Ecto neural progenitor cell (in vitro differentiated cells): ENCODE measurements around the gene CAPN14.
"Not testable (repeated sequence)": the region's sequence is repeated elsewhere in the genome, so short reads cannot be mapped to it uniquely, and the experiment has no call there.

Source experiments
- DNase-seq: peaks from one replicate; pipeline ENCODE4 v3.0.0-alpha.2; 2018; ENCODE audit warnings: low spot score

The CAPN14 gene

GRCh38 chr2:31196622-31197021 is 20.7 kb downstream of the CAPN14 start:
- DNase-seq, result peak; percentile 4

- DNase-seq, result peak; percentile 15
Measured at GRCh38 chr2:31193806-31194205, 23.5 kb downstream of the CAPN14 start.

- peak; percentile 51 for DNase-seq
Measured at GRCh38 chr2:31192851-31193392, 24.4 kb downstream of the CAPN14 start.

- DNase-seq, result peak; percentile 22
Measured at GRCh38 chr2:31192396-31192795, 24.9 kb downstream of the CAPN14 start.

- peak; percentile 27 for DNase-seq
Measured at GRCh38 chr2:31191931-31192330, 25.4 kb downstream of the CAPN14 start.

GRCh38 chr2:31190188-31190587 is 27.1 kb downstream of the CAPN14 start:
- no peak for DNase-seq

GRCh38 chr2:31189141-31189540 is 28.2 kb downstream of the CAPN14 start:
- peak; percentile 19 for DNase-seq

- peak; percentile 9 for DNase-seq
Measured at GRCh38 chr2:31188131-31188530, 29.2 kb downstream of the CAPN14 start.

- DNase-seq, result peak; percentile 1
Measured at GRCh38 chr2:31187166-31187565, 30.1 kb downstream of the CAPN14 start.

- not testable (repeated sequence) for DNase-seq
Measured at GRCh38 chr2:31183973-31184372, 33.3 kb downstream of the CAPN14 start.

GRCh38 chr2:31176742-31177141 is 40.6 kb downstream of the CAPN14 start:
- DNase-seq, result no peak

- DNase-seq, result no peak
Measured at GRCh38 chr2:31171142-31171541, 46.2 kb downstream of the CAPN14 start.

GRCh38 chr2:31170071-31170698 is 47.1 kb downstream of the CAPN14 start:
- DNase-seq, result peak; percentile 72

GRCh38 chr2:31168291-31168690 is 49.0 kb downstream of the CAPN14 start:
- DNase-seq, result no peak

GRCh38 chr2:31166925-31167324 is 50.4 kb downstream of the CAPN14 start:
- no peak for DNase-seq

- no peak for DNase-seq
Measured at GRCh38 chr2:31163011-31163539, 54.2 kb downstream of the CAPN14 start.

GRCh38 chr2:31161637-31162036 is 55.7 kb downstream of the CAPN14 start:
- no peak for DNase-seq

- DNase-seq, result no peak
Measured at GRCh38 chr2:31151501-31151900, 65.8 kb downstream of the CAPN14 start.

GRCh38 chr2:31150120-31150670 is 67.1 kb downstream of the CAPN14 start:
- no peak for DNase-seq

- DNase-seq, result no peak
Measured at GRCh38 chr2:31148514-31148913, 68.8 kb downstream of the CAPN14 start.

- no peak for DNase-seq
Measured at GRCh38 chr2:31147645-31148044, 69.7 kb downstream of the CAPN14 start.

GRCh38 chr2:31142110-31142509 is 75.2 kb downstream of the CAPN14 start:
- DNase-seq, result no peak

- DNase-seq, result no peak
Measured at GRCh38 chr2:31141443-31142085, 75.8 kb downstream of the CAPN14 start.
